K562 treated with DMSO at 1 percent for 12 hours (cell line): ENCODE results near the gene WDR7. TPM values are rescaled to one million over a fixed set of nuclear protein-coding genes. Genes with fewer than 3 reads are reported as not detected.

Experiments used
- total RNA-seq: library from RNA; unstranded; fragments of 300-600 nt; gene quantifications from 2 replicates; pipeline ENCODE4 v1.2.3, GENCODE V29; 2022; ENCODE audit not compliant: insufficient read depth

Gene WDR7
- 1.4 and 11.5 TPM in 2 replicates for total RNA-seq

DNA sequence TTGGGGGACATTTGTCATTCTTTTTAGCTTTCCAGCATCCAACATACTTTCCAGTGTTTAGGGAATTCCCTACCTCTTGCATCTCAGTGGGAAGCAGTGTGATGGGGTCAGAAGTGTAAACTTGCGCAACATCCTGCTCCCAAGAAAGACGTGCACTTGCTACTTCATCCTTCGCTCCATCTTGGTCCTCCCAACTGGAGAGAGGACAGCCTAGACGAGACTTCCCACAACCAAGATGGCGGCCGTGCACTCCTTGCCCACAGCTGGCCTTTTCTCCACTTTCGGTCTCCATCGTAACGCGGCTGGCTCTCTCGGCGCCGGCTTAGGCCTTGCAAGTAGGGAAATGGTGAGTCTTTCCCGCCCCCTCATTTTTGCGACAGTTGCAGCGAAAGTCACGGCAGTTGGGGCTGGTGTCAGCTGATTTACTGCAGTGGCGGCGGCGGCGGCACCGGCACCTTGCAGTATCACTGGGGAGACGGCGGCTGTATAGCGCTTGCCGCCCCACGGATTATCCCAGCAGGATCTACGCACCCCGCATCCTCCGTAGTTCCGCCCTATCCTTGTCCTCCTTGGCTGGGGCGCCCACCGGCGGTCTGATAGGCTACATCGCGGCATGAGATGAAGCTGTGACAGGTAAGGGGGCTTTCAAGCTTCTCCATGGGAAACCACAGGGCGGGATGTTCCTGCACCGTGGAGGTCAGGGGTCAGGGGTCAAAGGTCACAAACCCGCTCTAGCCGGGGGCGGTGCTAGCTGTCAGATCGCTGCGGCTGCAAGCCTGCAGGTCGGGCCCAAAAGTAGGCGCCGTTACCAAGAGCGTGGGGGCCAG, at the start of gene WDR7:
WDR7 (plus strand) TSS at position 416 of the 827 bp plus-strand sequence. CDS start 21,157 bp downstream, outside the sequence.

DNA sequence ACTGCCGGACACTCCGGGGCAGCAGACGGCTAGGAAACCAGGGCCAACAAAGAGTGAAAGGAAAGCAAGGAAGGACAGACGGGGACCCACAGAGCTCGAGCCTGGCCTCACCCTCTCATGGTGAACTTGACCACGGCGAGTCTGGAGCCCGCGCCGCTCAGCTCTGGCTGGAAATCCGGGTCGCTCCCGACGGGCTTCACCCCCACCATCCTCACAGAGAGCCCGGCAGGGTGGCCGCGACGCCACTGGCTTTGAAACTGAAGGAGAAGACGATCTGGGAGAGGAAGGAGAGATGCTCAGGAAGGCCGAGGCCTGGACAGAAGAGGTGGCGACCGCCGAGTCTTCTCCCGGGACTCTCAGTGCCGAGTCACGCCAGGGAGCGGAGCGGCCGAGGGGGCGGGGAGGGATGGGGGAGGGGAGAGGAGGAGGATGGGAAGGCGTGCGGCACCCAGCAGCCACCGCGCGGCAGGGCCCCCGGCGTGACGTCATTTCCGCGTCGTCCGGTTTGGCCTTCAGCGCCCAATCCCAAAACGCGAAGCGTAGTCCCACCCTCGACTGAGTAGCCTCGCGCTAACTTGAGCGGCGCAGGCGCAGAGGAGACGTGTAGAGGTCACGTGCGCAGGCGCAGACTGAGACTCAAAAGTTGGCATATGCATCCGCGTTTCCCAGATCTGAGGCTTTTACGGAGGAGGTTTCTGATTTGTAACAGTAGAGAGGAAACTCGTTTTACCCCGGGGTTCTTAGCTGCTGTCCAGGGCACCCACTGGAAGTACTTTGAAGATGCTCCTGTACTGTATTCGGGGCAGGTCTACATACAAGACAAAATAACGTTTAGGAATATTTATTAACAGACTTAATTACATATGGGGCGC, 12.7 kb upstream of the WDR7 start, which contains the start of gene TXNL1:
TXNL1 (minus strand) TSS at position 361 of the 872 bp plus-strand sequence; CDS start at position 209, 152 bp downstream.

Other genes with a start within 250 kb of the WDR7 start
- 21.6 and 33.4 TPM in 2 replicates for gene TXNL1, start 12.8 kb upstream of the WDR7 start, total RNA-seq